ENCODE measurements around the gene TRABD2B. TPM values are rescaled to one million over a fixed set of nuclear protein-coding genes. Genes with fewer than 3 reads are reported as not detected.

TRABD2B gene
- total and polyA plus RNA-seq, 2 donors (not counting 3 experiments of a cell fraction or from before 2014, with no cell fraction given) = not detected

DNA sequence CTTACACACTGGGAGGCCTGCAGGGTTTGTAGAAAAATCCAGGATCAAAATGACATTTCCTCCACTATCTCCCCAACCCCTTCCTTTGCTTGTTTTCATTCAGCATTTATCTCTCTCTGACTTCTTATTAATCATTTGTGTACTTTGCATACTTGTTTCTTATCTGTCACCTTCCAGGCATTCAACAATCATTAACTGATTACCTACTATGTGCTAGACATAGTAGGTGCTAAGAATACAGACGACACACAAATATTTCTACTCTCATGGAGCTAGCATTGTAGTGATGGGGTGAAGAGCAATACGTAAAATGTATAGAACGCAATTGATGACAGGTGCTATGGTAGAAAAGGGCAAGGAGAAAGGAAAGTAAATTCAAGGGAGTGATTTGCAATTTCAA lies 20.9 kb downstream of the TRABD2B start:
- TF ChIP-seq FOS (IDR thresholded peaks at IDR 0.05; ENCODE audit: borderline replicate concordance, insufficient read depth, low read length) (no peak), POLR2A (IDR thresholded peaks at IDR 0.05; ENCODE audit: low read depth, low read length) (no peak), JUN (IDR thresholded peaks at IDR 0.05; ENCODE audit: borderline replicate concordance, insufficient read depth, insufficient read length, low read depth) (no peak), POLR2AphosphoS5 (IDR thresholded peaks at IDR 0.05; ENCODE audit: insufficient read depth, low read depth, low read length) (no peak), MYC (IDR thresholded peaks at IDR 0.05; ENCODE audit: low read depth, low read length) (no peak), EZH2 (IDR thresholded peaks at IDR 0.05; ENCODE audit: borderline replicate concordance, low read depth, low read length, severe bottlenecking) (no peak), GATA2 (IDR thresholded peaks at IDR 0.05; ENCODE audit: insufficient read depth, insufficient read length, low read depth, low read length) (no peak)
- TF ChIP-seq, protein P1, sequence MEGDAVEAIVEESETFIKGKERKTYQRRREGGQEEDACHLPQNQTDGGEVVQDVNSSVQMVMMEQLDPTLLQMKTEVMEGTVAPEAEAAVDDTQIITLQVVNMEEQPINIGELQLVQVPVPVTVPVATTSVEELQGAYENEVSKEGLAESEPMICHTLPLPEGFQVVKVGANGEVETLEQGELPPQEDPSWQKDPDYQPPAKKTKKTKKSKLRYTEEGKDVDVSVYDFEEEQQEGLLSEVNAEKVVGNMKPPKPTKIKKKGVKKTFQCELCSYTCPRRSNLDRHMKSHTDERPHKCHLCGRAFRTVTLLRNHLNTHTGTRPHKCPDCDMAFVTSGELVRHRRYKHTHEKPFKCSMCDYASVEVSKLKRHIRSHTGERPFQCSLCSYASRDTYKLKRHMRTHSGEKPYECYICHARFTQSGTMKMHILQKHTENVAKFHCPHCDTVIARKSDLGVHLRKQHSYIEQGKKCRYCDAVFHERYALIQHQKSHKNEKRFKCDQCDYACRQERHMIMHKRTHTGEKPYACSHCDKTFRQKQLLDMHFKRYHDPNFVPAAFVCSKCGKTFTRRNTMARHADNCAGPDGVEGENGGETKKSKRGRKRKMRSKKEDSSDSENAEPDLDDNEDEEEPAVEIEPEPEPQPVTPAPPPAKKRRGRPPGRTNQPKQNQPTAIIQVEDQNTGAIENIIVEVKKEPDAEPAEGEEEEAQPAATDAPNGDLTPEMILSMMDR (IDR thresholded peaks at IDR 0.05; ENCODE audit: extremely low read depth in 1 of 2, insufficient read depth in 1 of 2, low read depth in 1 of 2, low read length in 2 of 2) = no peak
- TF ChIP-seq, protein P2, sequence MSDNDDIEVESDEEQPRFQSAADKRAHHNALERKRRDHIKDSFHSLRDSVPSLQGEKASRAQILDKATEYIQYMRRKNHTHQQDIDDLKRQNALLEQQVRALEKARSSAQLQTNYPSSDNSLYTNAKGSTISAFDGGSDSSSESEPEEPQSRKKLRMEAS (IDR thresholded peaks at IDR 0.05; ENCODE audit: insufficient read depth, insufficient read length) = no peak
- ChIA-PET POLR2A (no interaction called here), CTCF (no interaction called here)

More for the DNA sequence above, 20.9 kb downstream of the TRABD2B start:
- dilution Hi-C loops (cut with MboI; ENCODE audit: extremely low pct_ligation_motif_present, low sequenced_read_pairs) = no loop called here
- Histone ChIP-seq H3K27me3 (ENCODE audit: control insufficient read depth in 2 of 2, insufficient read depth in 2 of 2, low read length in 2 of 2) (no peaks in the 10 kb centered on the region), H3K9ac (replicated peaks; ENCODE audit: extremely low read depth, insufficient read depth, low read length) (no peak overlapping the region), H3K79me2 (ENCODE audit: control insufficient read depth, insufficient read depth, low read length) (no peaks in the 10 kb centered on the region), H3K9me1 (replicated peaks; ENCODE audit: control insufficient read depth, extremely low read depth, insufficient read depth, low read length) (no peaks in the 10 kb centered on the region), H3K27ac (ENCODE audit: insufficient read depth, low read depth, low read length) (no peak overlapping the region), H3K4me2 (ENCODE audit: insufficient read depth, low read length) (no peak overlapping the region), H3K9me3 (replicated peaks; ENCODE audit: control insufficient read depth, insufficient read depth, low read length) (no peaks in the 10 kb centered on the region), H3K36me3 (ENCODE audit: control insufficient read depth in 2 of 2, extremely low read depth in 1 of 2, insufficient read depth in 2 of 2, low read length in 2 of 2) (no peaks in the 10 kb centered on the region), H4K20me1 (replicated peaks; ENCODE audit: control insufficient read depth, extremely low read depth, insufficient read depth, low read length) (no peaks in the 10 kb centered on the region), H3K4me3 (replicated peaks in 1 of 3; ENCODE audit: insufficient read depth in 1 of 3, low read depth in 1 of 3, low read length in 3 of 3) (no peak overlapping the region), H2AFZ (ENCODE audit: low read depth, low read length) (no peak overlapping the region), H3K4me1 (ENCODE audit: control insufficient read depth, extremely low read depth, insufficient read depth, low read length) (no peaks in the 10 kb centered on the region)
- FAIRE-seq (no peak), DNase-seq (ENCODE audit: low read depth, low spot score) (no peak)
- intact Hi-C loops (cut with micrococcal nuclease) = no loop called here
- BruUV-seq (replicated peaks) = no TSS peak
